SK-N-SH (cell line): ENCODE results near the gene SHROOM3. TPM values are rescaled to one million over a fixed set of nuclear protein-coding genes. Genes with fewer than 3 reads are reported as not detected.

Experiments used
- CTCF ChIA-PET: fragments of 300-600, 350-600 bp; formaldehyde crosslinking; extraction: SDS; loops from one replicate; lab custom pipeline; 2021; lab: Yijun Ruan, JAX
- POLR2A ChIA-PET: fragments of 350-600 bp; sonication (Branson Sonifier 250); formaldehyde crosslinking; extraction: SDS; loops from one replicate; lab custom pipeline; 2020; ENCODE audit warnings: antibody characterized with exemption, inconsistent platforms; lab: Yijun Ruan, JAX
- DNase-seq: peaks from one replicate; pipeline ENCODE4 v3.0.0; 2012
- H2AFZ ChIP-seq: fragments of 200-600 bp; sonication (generic); 2 replicates; pipeline ENCODE4 v1.8.1; 2016; ENCODE audit warnings: antibody characterized with exemption, mild to moderate bottlenecking, low read depth
- H3F3A ChIP-seq: fragments of 200-600 bp; sonication (generic); replicated peaks from 2 replicates; pipeline ENCODE3; 2016; ENCODE audit warnings: antibody characterized with exemption, mild to moderate bottlenecking; ENCODE audit not compliant: insufficient read depth
- H3K27ac ChIP-seq, 2 experiments: fragments of 200-500 bp in 1 of 2; fragments of 200-600 bp in 1 of 2; sonication (Bioruptor generic) in 1 of 2; sonication (generic), shearing (Covaris generic) in 1 of 2; 2 replicates each; pipeline versions ENCODE4 v1.5.1 to v1.6.1; 2014 to 2016; ENCODE audit warnings: low read depth in 2 of 2, inconsistent platforms in 1 of 2, low read length in 1 of 2, mild to moderate bottlenecking in 1 of 2, mixed read lengths in 1 of 2
- H3K27me3 ChIP-seq: fragments of 200-600 bp; sonication (generic), shearing (Covaris generic); 2 replicates; pipeline ENCODE4 v1.6.1; 2016; ENCODE audit warnings: mixed run types; ENCODE audit not compliant: insufficient read depth
- H3K36me3 ChIP-seq, 2 experiments: fragments of 200-500 bp in 1 of 2; fragments of 200-600 bp in 1 of 2; sonication (Bioruptor generic) in 1 of 2; sonication (generic) in 1 of 2; replicated peaks in 1 of 2; 2 replicates each; pipeline versions ENCODE3 to v1.5.1; 2014 to 2016; ENCODE audit warnings: low read length in 1 of 2, mild to moderate bottlenecking in 1 of 2; ENCODE audit not compliant: insufficient read depth in 2 of 2, control insufficient read depth in 1 of 2
- H3K4me1 ChIP-seq, 2 experiments: fragments of 200-500 bp in 1 of 2; fragments of 200-600 bp in 1 of 2; sonication (Bioruptor generic) in 1 of 2; sonication (generic), shearing (Covaris generic) in 1 of 2; 2 replicates each; pipeline versions ENCODE4 v1.5.1 to v1.6.1; 2014 to 2016; ENCODE audit warnings: low read depth in 1 of 2, low read length in 1 of 2, mixed run types in 1 of 2; ENCODE audit not compliant: insufficient read depth in 2 of 2, control insufficient read depth in 1 of 2
- H3K4me2 ChIP-seq: fragments of 200-600 bp; sonication (generic), shearing (Covaris generic); 2 replicates; pipeline ENCODE4 v1.6.1; 2017; ENCODE audit warnings: mixed run types
- H3K4me3 ChIP-seq, 2 experiments: fragments of 200-500 bp in 1 of 2; fragments of 200-600 bp in 1 of 2; sonication (Bioruptor generic) in 1 of 2; sonication (generic), shearing (Covaris generic) in 1 of 2; 2 replicates each; pipeline versions ENCODE4 v1.5.1 to v1.8.1; 2014 to 2016; ENCODE audit warnings: low read depth in 2 of 2, inconsistent platforms in 1 of 2, low read length in 1 of 2, mild to moderate bottlenecking in 1 of 2, mixed read lengths in 1 of 2, moderate library complexity in 1 of 2
- H3K79me2 ChIP-seq: fragments of 200-600 bp; sonication (generic); 2 replicates; pipeline ENCODE4 v1.8.1; 2017; ENCODE audit warnings: mild to moderate bottlenecking; ENCODE audit not compliant: insufficient read depth
- H3K9ac ChIP-seq: fragments of 200-600 bp; sonication (generic); 2 replicates; pipeline ENCODE4 v1.6.1; 2017; ENCODE audit warnings: mixed run types
- H3K9me2 ChIP-seq: fragments of 200-600 bp; sonication (generic); 2 replicates; pipeline ENCODE4 v1.6.1; 2017; ENCODE audit warnings: mixed run types
- H3K9me3 ChIP-seq: fragments of 200-600 bp; sonication (generic); 2 replicates; pipeline ENCODE4 v1.6.1; 2017; ENCODE audit warnings: mixed run types, mild to moderate bottlenecking, moderate library complexity
- H4K20me1 ChIP-seq: fragments of 200-600 bp; sonication (generic); 2 replicates; pipeline ENCODE4 v1.6.1; 2017; ENCODE audit warnings: mild to moderate bottlenecking, mixed run types; ENCODE audit not compliant: insufficient read depth
- ELF1 ChIP-seq: IDR thresholded peaks from 2 replicates; pipeline ENCODE4 v1.4.0; 2012
- EP300 ChIP-seq, 2 experiments: IDR thresholded peaks; 2 replicates each; pipeline versions ENCODE4 v1.4.0 to v1.6.1; 2012; ENCODE audit warnings: borderline replicate concordance in 1 of 2, low read depth in 1 of 2, low read length in 1 of 2
- FOXJ3 ChIP-seq: sonication (generic); formaldehyde crosslinking; IDR thresholded peaks from 2 replicates; pipeline ENCODE4 v1.5.1; 2020; ENCODE audit warnings: mild to moderate bottlenecking, missing genetic modification reagents
- FOXM1 ChIP-seq: IDR thresholded peaks from 2 replicates; pipeline ENCODE4 v1.4.0; 2012; ENCODE audit warnings: low read depth, mild to moderate bottlenecking
- GABPA ChIP-seq: IDR thresholded peaks from 2 replicates; pipeline ENCODE4 v1.4.0; 2012; ENCODE audit warnings: low read depth, mild to moderate bottlenecking
- GATA2 ChIP-seq: sonication (generic); formaldehyde crosslinking; IDR thresholded peaks from 2 replicates; pipeline ENCODE4 v1.5.0; 2020; ENCODE audit warnings: mild to moderate bottlenecking, missing genetic modification reagents
- MEF2A ChIP-seq: IDR thresholded peaks from 2 replicates; pipeline ENCODE4 v1.4.0; 2012; ENCODE audit warnings: low read depth, borderline replicate concordance
- RAD21 ChIP-seq: IDR thresholded peaks from 2 replicates; pipeline ENCODE4 v1.6.1; 2012; ENCODE audit warnings: mild to moderate bottlenecking, low read length
- RFX5 ChIP-seq: IDR thresholded peaks from 2 replicates; pipeline ENCODE4 v1.6.1; 2012; ENCODE audit warnings: mild to moderate bottlenecking, improper control_type of control experiment, low read length
- TAF1 ChIP-seq: IDR thresholded peaks from 2 replicates; pipeline ENCODE4 v1.6.1; 2012; ENCODE audit warnings: low read depth, mild to moderate bottlenecking, low read length, moderate library complexity, borderline replicate concordance
- TCF12 ChIP-seq: IDR thresholded peaks from 2 replicates; pipeline ENCODE4 v1.4.0; 2012
- WGBS: methylation state at CpG from one replicate; pipeline ENCODE4 v1.1.6; 2017; ENCODE audit warnings: low lambda C conversion rate; 5-methylcytosine and 5-hydroxymethylcytosine counted together
- polyA plus RNA-seq, 3 experiments: library from polyadenylated mRNA; depleted of rRNA; stranded (reverse); fragments of >200 nt; gene quantifications; 2 replicates each; pipeline ENCODE4 v1.2.3, GENCODE V29; 2012
- TF ChIP-seq, protein P1 (sequence below): fragments of 150-350 bp; IDR thresholded peaks from 2 replicates; pipeline ENCODE4 v1.6.1; 2016; ENCODE audit warnings: mild to moderate bottlenecking, low read depth, low read length
- TF ChIP-seq, protein P2 (sequence below): IDR thresholded peaks from 2 replicates; pipeline ENCODE4 v1.4.0; 2012; ENCODE audit warnings: low read depth, borderline replicate concordance
- TF ChIP-seq, protein P3 (sequence below): fragments of 150-350 bp; IDR thresholded peaks from 2 replicates; pipeline ENCODE4 v1.6.1; 2017; ENCODE audit warnings: antibody characterized with exemption, low read length, low read depth, borderline replicate concordance

The SHROOM3 gene
- polyA plus RNA-seq, 1 of the 3 experiments (the other 2 are of a cell fraction): 4.3 TPM

DNA sequence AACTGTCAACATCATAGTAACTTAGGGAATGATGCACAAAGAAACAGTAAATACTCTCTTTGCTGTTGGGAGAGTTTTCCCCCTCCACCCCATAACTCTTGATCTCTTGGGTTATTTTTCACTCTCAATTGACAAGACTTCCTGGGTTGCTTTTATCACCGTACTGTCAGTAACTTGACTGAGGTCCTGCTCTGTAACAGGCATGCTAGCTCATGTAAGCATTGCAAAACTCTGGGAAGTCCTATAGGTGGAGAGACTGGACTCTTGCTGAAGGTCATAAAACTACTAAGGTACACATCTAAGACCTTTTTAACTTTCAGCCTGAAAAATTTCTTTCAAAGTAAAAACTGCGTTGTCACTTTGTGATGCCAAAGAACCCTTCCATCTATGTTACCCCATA lies 10.9 kb downstream of the SHROOM3 start:
- H3K9me2 ChIP-seq: no peaks in the 10 kb centered on the region
- H3F3A ChIP-seq: no peaks in the 10 kb centered on the region
- POLR2A ChIA-PET: no interaction called here
- no peak overlapping the region for H3K9ac ChIP-seq
- H2AFZ ChIP-seq: no peak overlapping the region
- CTCF ChIA-PET: interaction anchor here (2.6 kb wide), 1 partner anchor 59 kb away, joined by 7 read pairs; no protein-coding TSS in a partner anchor
- no peaks in the 10 kb centered on the region for H3K36me3 ChIP-seq
- no peaks in the 10 kb centered on the region for H4K20me1 ChIP-seq
- whole genome bisulfite sequencing: 90% methylated on average over 2 of the region's 2 CpGs
- no peak overlapping the region for H3K4me3 ChIP-seq
- no peaks in the 10 kb centered on the region for H3K79me2 ChIP-seq
- no peaks in the 10 kb centered on the region for H3K4me1 ChIP-seq
- H3K4me2 ChIP-seq: no peak overlapping the region
- no peaks in the 10 kb centered on the region for H3K27me3 ChIP-seq
- no peak overlapping the region for H3K27ac ChIP-seq
- TF ChIP-seq RAD21 (no peak), RFX5 (no peak), TAF1 (no peak)
- no peak for DNase-seq
- no peaks in the 10 kb centered on the region for H3K9me3 ChIP-seq

DNA sequence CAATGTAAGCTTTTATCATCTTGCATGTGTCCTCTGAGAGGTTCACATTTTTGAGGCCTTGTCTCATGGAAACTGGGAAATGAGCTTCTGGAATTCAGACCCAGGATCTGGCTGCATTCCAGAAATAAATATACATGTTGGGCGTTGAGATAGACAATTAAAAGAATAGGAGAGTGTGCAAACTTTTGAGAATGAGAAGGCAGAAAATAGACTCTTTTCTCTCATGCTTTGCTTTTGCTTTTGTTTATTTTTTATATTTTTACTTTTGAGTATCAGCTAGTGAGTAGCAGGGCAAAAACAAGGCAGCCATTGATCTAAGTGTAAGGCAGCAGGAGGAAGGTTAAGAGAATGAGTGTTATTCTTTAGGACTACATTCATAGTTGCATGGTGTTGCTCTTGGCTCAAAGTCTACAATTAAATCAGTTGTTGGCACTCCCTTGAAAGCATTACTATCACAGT lies 12.4 kb downstream of the SHROOM3 start:
- Histone ChIP-seq H3F3A (no peaks in the 10 kb centered on the region), H3K79me2 (no peaks in the 10 kb centered on the region), H4K20me1 (no peaks in the 10 kb centered on the region), H3K27me3 (no peaks in the 10 kb centered on the region), H3K27ac (no peak overlapping the region; a peak in 1 of 4 replicates), H3K9me3 (no peaks in the 10 kb centered on the region), H3K4me2 (no peak overlapping the region), H3K4me3 (no peak overlapping the region), H3K4me1 (no peaks in the 10 kb centered on the region), H3K9ac (no peak overlapping the region), H2AFZ (no peak overlapping the region), H3K36me3 (no peaks in the 10 kb centered on the region), H3K9me2 (no peaks in the 10 kb centered on the region)
- ChIA-PET CTCF (interaction anchor here (1.2 to 2.6 kb wide), 2 partner anchors 17 to 57 kb away, joined by 3 to 7 read pairs; no protein-coding TSS in a partner anchor), POLR2A (no interaction called here)
- 34% methylated on average over 1 of the region's 1 CpG for WGBS
- TF ChIP-seq EP300 (IDR thresholded peaks at IDR 0.05; ENCODE audit: borderline replicate concordance in 1 of 2, low read depth in 1 of 2, low read length in 1 of 2): no peak
- TF ChIP-seq, protein P1, sequence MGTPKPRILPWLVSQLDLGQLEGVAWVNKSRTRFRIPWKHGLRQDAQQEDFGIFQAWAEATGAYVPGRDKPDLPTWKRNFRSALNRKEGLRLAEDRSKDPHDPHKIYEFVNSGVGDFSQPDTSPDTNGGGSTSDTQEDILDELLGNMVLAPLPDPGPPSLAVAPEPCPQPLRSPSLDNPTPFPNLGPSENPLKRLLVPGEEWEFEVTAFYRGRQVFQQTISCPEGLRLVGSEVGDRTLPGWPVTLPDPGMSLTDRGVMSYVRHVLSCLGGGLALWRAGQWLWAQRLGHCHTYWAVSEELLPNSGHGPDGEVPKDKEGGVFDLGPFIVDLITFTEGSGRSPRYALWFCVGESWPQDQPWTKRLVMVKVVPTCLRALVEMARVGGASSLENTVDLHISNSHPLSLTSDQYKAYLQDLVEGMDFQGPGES: no peak
- TF ChIP-seq MEF2A: no peak
- TF ChIP-seq, protein P2, sequence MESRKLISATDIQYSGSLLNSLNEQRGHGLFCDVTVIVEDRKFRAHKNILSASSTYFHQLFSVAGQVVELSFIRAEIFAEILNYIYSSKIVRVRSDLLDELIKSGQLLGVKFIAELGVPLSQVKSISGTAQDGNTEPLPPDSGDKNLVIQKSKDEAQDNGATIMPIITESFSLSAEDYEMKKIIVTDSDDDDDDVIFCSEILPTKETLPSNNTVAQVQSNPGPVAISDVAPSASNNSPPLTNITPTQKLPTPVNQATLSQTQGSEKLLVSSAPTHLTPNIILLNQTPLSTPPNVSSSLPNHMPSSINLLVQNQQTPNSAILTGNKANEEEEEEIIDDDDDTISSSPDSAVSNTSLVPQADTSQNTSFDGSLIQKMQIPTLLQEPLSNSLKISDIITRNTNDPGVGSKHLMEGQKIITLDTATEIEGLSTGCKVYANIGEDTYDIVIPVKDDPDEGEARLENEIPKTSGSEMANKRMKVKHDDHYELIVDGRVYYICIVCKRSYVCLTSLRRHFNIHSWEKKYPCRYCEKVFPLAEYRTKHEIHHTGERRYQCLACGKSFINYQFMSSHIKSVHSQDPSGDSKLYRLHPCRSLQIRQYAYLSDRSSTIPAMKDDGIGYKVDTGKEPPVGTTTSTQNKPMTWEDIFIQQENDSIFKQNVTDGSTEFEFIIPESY: no peak
- no peak for TF ChIP-seq FOXM1
- TF ChIP-seq, protein P3, sequence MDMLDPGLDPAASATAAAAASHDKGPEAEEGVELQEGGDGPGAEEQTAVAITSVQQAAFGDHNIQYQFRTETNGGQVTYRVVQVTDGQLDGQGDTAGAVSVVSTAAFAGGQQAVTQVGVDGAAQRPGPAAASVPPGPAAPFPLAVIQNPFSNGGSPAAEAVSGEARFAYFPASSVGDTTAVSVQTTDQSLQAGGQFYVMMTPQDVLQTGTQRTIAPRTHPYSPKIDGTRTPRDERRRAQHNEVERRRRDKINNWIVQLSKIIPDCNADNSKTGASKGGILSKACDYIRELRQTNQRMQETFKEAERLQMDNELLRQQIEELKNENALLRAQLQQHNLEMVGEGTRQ: no peak
- no peak for TF ChIP-seq FOXJ3 (CRISPR knock-in tag)
- TF ChIP-seq GATA2 (CRISPR knock-in tag): no peak
- TF ChIP-seq ELF1: no peak
- no peak for TF ChIP-seq TCF12
- no peak for TF ChIP-seq GABPA
- no peak for DNase-seq
